HS-27A (cell line): ENCODE measurements around the gene HHATL.
"Not testable (repeated sequence)": the region's sequence is repeated elsewhere in the genome, so short reads cannot be mapped to it uniquely, and the experiment has no call there.

ENCODE experiments used
- DNase-seq: peaks from one replicate; pipeline ENCODE4 v3.0.0-alpha.2; 2012; ENCODE audit warnings: low read depth, missing footprints

HHATL gene

GRCh38 chr3:42733501-42734262 is 31.1 kb upstream of the HHATL start:
- DNase-seq, result no peak

GRCh38 chr3:42732829-42733459 is 30.3 kb upstream of the HHATL start:
- no peak for DNase-seq

- no peak for DNase-seq
Observed at GRCh38 chr3:42732196-42732828, 29.7 kb upstream of the HHATL start.

GRCh38 chr3:42731476-42732195 is 29.0 kb upstream of the HHATL start:
- no peak for DNase-seq

GRCh38 chr3:42730706-42731420 is 28.3 kb upstream of the HHATL start:
- no peak for DNase-seq

- DNase-seq, result no peak
Observed at GRCh38 chr3:42730294-42730693, 27.7 kb upstream of the HHATL start.

- no peak for DNase-seq
Observed at GRCh38 chr3:42729404-42730145, 27.0 kb upstream of the HHATL start.

- DNase-seq, result no peak
Observed at GRCh38 chr3:42728668-42729364, 26.2 kb upstream of the HHATL start.

GRCh38 chr3:42728056-42728455 is 25.5 kb upstream of the HHATL start:
- no peak for DNase-seq

GRCh38 chr3:42725454-42725853 is 22.9 kb upstream of the HHATL start:
- DNase-seq, result no peak

GRCh38 chr3:42723219-42723618 is 20.6 kb upstream of the HHATL start:
- DNase-seq, result no peak

GRCh38 chr3:42722442-42722841 is 19.8 kb upstream of the HHATL start:
- DNase-seq, result not testable (repeated sequence)

GRCh38 chr3:42721690-42722089 is 19.1 kb upstream of the HHATL start:
- no peak for DNase-seq

GRCh38 chr3:42720126-42720525 is 17.5 kb upstream of the HHATL start:
- no peak for DNase-seq

GRCh38 chr3:42719002-42719401 is 16.4 kb upstream of the HHATL start:
- DNase-seq, result no peak

- no peak for DNase-seq
Observed at GRCh38 chr3:42718338-42718737, 15.7 kb upstream of the HHATL start.

GRCh38 chr3:42717306-42717705 is 14.7 kb upstream of the HHATL start:
- DNase-seq, result no peak

GRCh38 chr3:42714171-42714852 is 11.7 kb upstream of the HHATL start:
- DNase-seq, result no peak

- no peak for DNase-seq
Observed at GRCh38 chr3:42713747-42714146, 11.1 kb upstream of the HHATL start.
